GM19468 (cell line): Measurements from ENCODE around the gene TMEM88.
A peak's percentile ranks its signal among the peaks of the same experiment; 100 is the strongest.

Experiments
- ATAC-seq: cut with Tn5 transposase; IDR thresholded peaks from one replicate; pipeline ENCODE4 v1.9.1; 2021; ENCODE audit warnings: mild to moderate bottlenecking, moderate library complexity, moderate number of reproducible peaks; ENCODE audit not compliant: unreplicated experiment; ENCODE audit errors: extremely low read depth

The TMEM88 gene

GRCh38 chr17:7842380-7843256, 12.2 kb upstream of the TMEM88 start:
- ATAC-seq, result peak; percentile 1

GRCh38 chr17:7843257-7843535, 11.7 kb upstream of the TMEM88 start:
- ATAC-seq, result no peak

- no peak for ATAC-seq
Observed at GRCh38 chr17:7843536-7844291, 11.2 kb upstream of the TMEM88 start.

- ATAC-seq, result peak; percentile 42
Observed at GRCh38 chr17:7844292-7845154, 10.3 kb upstream of the TMEM88 start.

GRCh38 chr17:7845359-7846062, 9.4 kb upstream of the TMEM88 start:
- ATAC-seq, result no peak

GRCh38 chr17:7846063-7846735, 8.7 kb upstream of the TMEM88 start:
- no peak for ATAC-seq

GRCh38 chr17:7846765-7847661, 7.9 kb upstream of the TMEM88 start:
- no peak for ATAC-seq

- ATAC-seq, result no peak
Observed at GRCh38 chr17:7848131-7848579, 6.7 kb upstream of the TMEM88 start.

GRCh38 chr17:7848739-7849129, 6.1 kb upstream of the TMEM88 start:
- no peak for ATAC-seq

- no peak for ATAC-seq
Observed at GRCh38 chr17:7849130-7849750, 5.6 kb upstream of the TMEM88 start.

- no peak for ATAC-seq
Observed at GRCh38 chr17:7849751-7850504, 4.9 kb upstream of the TMEM88 start.

- no peak for ATAC-seq
Observed at GRCh38 chr17:7850701-7851437, 4.0 kb upstream of the TMEM88 start.

GRCh38 chr17:7851438-7852261, 3.2 kb upstream of the TMEM88 start:
- ATAC-seq, result no peak

GRCh38 chr17:7852262-7852670, 2.6 kb upstream of the TMEM88 start:
- no peak for ATAC-seq

GRCh38 chr17:7852919-7853690, 1.8 kb upstream of the TMEM88 start:
- ATAC-seq, result no peak
